WI38 (cell line): Measurements from ENCODE around the gene SMIM33.

ENCODE experiments used
- H3K4me3 ChIP-seq: 2 replicates; pipeline ENCODE4 v1.5.1; 2011; ENCODE audit warnings: low read depth, mild to moderate bottlenecking, control low read depth, low read length
- TF ChIP-seq, protein P1 (sequence below): IDR thresholded peaks from 2 replicates; pipeline ENCODE4 v1.5.1; 2012; ENCODE audit warnings: low read depth, mild to moderate bottlenecking, control low read depth, low read length

Gene SMIM33

GRCh38 chr5:139470821-139471300, at the start of gene SMIM33:
Gene SMIM33 (plus strand): TSS chr5:139471004. CDS start chr5:139471122, 118 bp downstream.
- no peak within 1 kb of the TSS for H3K4me3 ChIP-seq
- TF ChIP-seq, protein P1, sequence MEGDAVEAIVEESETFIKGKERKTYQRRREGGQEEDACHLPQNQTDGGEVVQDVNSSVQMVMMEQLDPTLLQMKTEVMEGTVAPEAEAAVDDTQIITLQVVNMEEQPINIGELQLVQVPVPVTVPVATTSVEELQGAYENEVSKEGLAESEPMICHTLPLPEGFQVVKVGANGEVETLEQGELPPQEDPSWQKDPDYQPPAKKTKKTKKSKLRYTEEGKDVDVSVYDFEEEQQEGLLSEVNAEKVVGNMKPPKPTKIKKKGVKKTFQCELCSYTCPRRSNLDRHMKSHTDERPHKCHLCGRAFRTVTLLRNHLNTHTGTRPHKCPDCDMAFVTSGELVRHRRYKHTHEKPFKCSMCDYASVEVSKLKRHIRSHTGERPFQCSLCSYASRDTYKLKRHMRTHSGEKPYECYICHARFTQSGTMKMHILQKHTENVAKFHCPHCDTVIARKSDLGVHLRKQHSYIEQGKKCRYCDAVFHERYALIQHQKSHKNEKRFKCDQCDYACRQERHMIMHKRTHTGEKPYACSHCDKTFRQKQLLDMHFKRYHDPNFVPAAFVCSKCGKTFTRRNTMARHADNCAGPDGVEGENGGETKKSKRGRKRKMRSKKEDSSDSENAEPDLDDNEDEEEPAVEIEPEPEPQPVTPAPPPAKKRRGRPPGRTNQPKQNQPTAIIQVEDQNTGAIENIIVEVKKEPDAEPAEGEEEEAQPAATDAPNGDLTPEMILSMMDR = no peak

GRCh38 chr5:139422307-139422893, 48.4 kb upstream of the SMIM33 start:
- TF ChIP-seq, protein P1 = peak; percentile 68
- no peak overlapping the region for H3K4me3 ChIP-seq

GRCh38 chr5:139425497-139425896, 45.3 kb upstream of the SMIM33 start:
- TF ChIP-seq, protein P1 = no peak
- H3K4me3 ChIP-seq = no peak overlapping the region

- H3K4me3 ChIP-seq = no peak overlapping the region
- TF ChIP-seq, protein P1 = no peak
Observed at GRCh38 chr5:139426203-139426885, 44.5 kb upstream of the SMIM33 start.

DNA sequence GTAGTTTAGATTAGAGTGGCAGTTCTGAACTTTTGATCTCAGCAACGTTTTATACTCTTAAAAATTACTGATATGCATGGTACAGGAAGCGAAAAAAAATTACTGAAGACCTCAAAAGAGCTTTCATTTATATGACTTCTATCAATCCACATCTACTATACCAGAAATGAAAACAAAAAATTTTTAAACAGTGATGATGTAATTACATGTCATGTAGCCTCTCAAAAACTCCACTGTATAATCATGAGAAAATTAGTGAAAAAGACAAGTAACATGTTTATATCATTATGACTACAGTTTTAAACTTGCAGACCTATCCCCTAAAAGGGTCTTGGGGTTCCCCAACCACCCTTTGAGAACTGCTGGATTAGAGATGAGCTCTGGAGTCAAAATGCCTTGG, 40.8 kb upstream of the SMIM33 start:
- TF ChIP-seq, protein P1 = no peak
- no peak overlapping the region for H3K4me3 ChIP-seq

DNA sequence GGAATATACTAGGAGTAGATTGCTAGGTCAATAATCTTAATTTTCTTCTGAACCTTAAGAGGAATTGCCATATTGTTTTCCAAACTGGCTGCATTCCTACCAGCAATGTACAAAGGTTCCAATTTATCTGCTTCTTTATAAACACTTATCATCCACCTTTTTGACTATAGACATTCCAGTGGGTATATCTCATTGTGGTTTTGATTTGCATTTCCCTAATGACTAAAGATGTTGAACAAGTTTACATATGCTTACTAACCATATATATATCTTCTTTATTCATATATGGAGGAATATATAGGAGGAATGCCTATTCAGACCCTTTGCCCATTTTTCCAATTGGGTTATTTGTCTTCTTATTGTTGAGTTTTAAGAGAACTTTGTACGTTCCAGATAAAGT, 39.1 kb upstream of the SMIM33 start:
- no peak overlapping the region for H3K4me3 ChIP-seq
- TF ChIP-seq, protein P1 = no peak

DNA sequence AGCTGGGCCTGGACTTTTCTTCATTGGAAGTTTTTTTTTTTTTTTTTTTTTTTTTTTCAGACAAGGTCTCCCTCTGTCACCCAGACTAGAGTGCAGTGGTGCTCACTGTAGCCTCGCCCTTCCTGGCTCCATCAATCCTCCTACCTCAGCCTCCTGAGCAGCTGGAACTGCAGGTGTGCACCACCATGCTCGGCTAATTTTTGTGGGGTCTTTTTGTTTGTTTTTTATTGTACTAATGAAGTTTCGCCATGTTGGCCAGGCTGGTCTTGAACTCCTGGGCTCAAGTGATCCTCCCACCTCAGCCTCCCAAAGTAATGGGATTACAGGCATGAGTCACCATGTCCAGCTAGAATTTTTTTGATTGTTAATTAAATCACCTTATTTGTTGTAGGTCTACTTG, 35.1 kb upstream of the SMIM33 start:
- TF ChIP-seq, protein P1 = no peak
- H3K4me3 ChIP-seq = no peak overlapping the region
